ENCODE measurements around the gene MYEF2. TPM values are rescaled to one million over a fixed set of nuclear protein-coding genes. Genes with fewer than 3 reads are reported as not detected.

The MYEF2 gene
- total RNA-seq, 2 donors from 2014 or later: 12.9 to 16.6 TPM

DNA sequence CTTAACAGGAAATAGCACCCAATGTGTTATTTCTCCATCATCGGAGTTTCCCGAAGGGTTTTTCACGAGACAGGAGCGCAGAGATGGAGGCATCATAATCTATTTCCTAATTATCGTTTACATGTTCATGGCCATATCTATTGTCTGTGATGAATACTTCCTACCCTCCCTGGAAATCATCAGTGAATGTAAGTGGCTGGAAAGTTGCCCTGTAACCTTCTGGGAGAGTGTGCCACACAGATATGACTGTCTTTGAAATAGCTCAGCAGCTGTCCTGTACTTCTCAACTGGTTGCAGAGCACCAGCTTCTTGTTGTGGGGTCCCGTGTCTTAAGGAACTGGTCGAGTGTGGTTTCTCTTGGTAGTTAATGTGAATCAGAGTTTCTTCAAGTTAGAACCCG, 56.2 kb downstream of the MYEF2 start:
- Histone ChIP-seq H3K27ac (no peak overlapping the region), H3K36me3 (replicated peaks in 1 of 2; ENCODE audit: insufficient read depth in 1 of 2, low read depth in 2 of 2) (no peaks in the 10 kb centered on the region), H3K4me1 (peaks cover 3% of the 10 kb centered on the region), H3K4me3 (no peak overlapping the region), H3K9me3 (no peaks in the 10 kb centered on the region), H3K27me3 (no peaks in the 10 kb centered on the region)
- no peak for ATAC-seq
- intact Hi-C loops (cut with DNase I): no loop called here
- TF ChIP-seq POLR2A (IDR thresholded peaks at IDR 0.05): no peak
- TF ChIP-seq, protein P1, sequence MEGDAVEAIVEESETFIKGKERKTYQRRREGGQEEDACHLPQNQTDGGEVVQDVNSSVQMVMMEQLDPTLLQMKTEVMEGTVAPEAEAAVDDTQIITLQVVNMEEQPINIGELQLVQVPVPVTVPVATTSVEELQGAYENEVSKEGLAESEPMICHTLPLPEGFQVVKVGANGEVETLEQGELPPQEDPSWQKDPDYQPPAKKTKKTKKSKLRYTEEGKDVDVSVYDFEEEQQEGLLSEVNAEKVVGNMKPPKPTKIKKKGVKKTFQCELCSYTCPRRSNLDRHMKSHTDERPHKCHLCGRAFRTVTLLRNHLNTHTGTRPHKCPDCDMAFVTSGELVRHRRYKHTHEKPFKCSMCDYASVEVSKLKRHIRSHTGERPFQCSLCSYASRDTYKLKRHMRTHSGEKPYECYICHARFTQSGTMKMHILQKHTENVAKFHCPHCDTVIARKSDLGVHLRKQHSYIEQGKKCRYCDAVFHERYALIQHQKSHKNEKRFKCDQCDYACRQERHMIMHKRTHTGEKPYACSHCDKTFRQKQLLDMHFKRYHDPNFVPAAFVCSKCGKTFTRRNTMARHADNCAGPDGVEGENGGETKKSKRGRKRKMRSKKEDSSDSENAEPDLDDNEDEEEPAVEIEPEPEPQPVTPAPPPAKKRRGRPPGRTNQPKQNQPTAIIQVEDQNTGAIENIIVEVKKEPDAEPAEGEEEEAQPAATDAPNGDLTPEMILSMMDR (IDR thresholded peaks at IDR 0.05): no peak
- 70 to 77% methylated on average over 8 of the region's 8 CpGs for WGBS, 2 donors
- no peak for DNase-seq

DNA sequence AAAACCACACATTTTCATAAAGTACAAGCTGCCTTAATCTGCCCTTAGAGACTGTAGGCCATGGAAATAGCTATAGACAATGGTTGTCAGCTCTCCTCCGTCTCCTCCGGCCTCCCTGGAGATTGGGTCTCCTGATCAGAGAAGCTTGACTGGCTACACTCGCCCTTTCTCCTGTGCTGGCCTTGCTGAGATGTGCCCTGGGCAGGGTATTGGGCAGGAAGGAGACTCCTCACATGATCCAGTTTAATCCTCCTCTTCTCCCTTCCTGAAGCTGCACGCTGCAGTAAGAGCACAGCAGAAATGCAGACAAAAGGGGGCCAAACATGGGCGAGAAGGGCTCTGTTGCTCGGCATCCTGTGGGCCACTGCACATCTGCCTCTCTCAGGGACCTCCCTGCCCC, 57.4 kb downstream of the MYEF2 start, which contains the start of gene SLC24A5:
SLC24A5 (plus strand) TSS at position 246 of the 400 bp plus-strand sequence; CDS start at position 301, 55 bp downstream.
- intact Hi-C loops (cut with DNase I): no loop called here
- Histone ChIP-seq H3K4me3 (no peak within 1 kb of the TSS), H3K36me3 (replicated peaks in 1 of 2; ENCODE audit: insufficient read depth in 1 of 2, low read depth in 2 of 2) (no peaks in the 10 kb centered on the region), H3K27me3 (no peaks in the 10 kb centered on the region), H3K4me1 (no peaks in the 10 kb centered on the region), H3K27ac (no peak within 1 kb of the TSS), H3K9me3 (no peaks in the 10 kb centered on the region)
- no peak for ATAC-seq
- no peak for DNase-seq
- TF ChIP-seq, protein P1 (IDR thresholded peaks at IDR 0.05): no peak
- TF ChIP-seq POLR2A (IDR thresholded peaks at IDR 0.05): no peak
- WGBS, 2 donors: 67 to 76% methylated on average over 6 of the region's 6 CpGs

DNA sequence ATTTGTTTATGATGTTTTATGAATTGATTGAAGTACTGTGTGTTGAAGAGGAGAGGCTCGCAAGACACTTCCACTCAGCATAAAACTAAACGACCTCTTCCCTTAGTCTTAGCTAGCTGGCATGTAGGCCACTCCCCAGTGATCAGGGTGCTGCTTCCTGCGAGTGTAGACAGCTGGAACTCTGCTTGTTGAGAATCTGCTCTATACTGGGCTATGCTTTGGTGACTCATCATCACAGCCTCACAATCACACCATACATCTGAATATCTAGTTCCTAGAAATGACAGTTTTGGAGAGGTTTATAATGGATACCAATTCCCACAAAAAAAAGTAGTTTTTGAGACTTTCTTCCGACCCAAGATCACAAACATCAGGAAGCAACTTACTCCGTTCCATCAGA, 58.8 kb downstream of the MYEF2 start:
- ATAC-seq (no peak), DNase-seq (no peak)
- Histone ChIP-seq H3K9me3 (no peaks in the 10 kb centered on the region), H3K27me3 (no peaks in the 10 kb centered on the region), H3K4me3 (no peak overlapping the region), H3K36me3 (replicated peaks in 1 of 2; ENCODE audit: insufficient read depth in 1 of 2, low read depth in 2 of 2) (no peaks in the 10 kb centered on the region), H3K4me1 (no peaks in the 10 kb centered on the region), H3K27ac (no peak overlapping the region)
- WGBS, 2 donors: 45 to 55% methylated on average over 5 of the region's 5 CpGs
- intact Hi-C loops (cut with DNase I): no loop called here
- no peak for TF ChIP-seq POLR2A (IDR thresholded peaks at IDR 0.05)
- TF ChIP-seq, protein P1 (IDR thresholded peaks at IDR 0.05): no peak

DNA sequence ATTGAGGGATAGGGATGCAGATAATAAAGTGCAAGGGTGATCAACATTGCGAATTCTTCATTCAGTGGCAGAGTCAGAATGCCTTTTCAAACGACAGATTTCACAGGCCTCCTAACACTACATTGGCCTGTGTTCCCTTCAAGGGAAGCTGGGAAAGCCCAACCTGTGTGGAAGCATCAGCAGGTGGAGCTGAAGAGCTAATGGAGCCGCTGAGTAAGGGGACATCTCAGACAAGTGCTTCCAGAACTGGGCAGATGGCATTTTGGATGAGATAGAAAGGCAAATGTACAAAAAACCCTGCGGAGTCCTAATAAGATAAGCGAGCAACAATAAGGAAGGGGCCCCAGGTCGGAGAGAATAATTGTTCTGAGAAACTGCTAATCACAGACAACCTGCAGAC, 65.9 kb downstream of the MYEF2 start:
- intact Hi-C loops (cut with DNase I): no loop called here
- WGBS, 2 donors: 18 to 24% methylated on average over 6 of the region's 6 CpGs
- DNase-seq (peak; percentile 28 to 51 (median 36)), ATAC-seq (no peak)
- no peaks in the 10 kb centered on the region for H3K36me3 ChIP-seq (replicated peaks in 1 of 2; ENCODE audit: insufficient read depth in 1 of 2, low read depth in 2 of 2)
- H3K27ac ChIP-seq: no peak overlapping the region
- no peaks in the 10 kb centered on the region for H3K4me1 ChIP-seq
- TF ChIP-seq, protein P1 (IDR thresholded peaks at IDR 0.05): peak; percentile 24 to 55 (median 34)
- no peak for TF ChIP-seq POLR2A (IDR thresholded peaks at IDR 0.05)
- H3K4me3 ChIP-seq: no peak overlapping the region
- H3K9me3 ChIP-seq: no peaks in the 10 kb centered on the region
- H3K27me3 ChIP-seq: no peaks in the 10 kb centered on the region

DNA sequence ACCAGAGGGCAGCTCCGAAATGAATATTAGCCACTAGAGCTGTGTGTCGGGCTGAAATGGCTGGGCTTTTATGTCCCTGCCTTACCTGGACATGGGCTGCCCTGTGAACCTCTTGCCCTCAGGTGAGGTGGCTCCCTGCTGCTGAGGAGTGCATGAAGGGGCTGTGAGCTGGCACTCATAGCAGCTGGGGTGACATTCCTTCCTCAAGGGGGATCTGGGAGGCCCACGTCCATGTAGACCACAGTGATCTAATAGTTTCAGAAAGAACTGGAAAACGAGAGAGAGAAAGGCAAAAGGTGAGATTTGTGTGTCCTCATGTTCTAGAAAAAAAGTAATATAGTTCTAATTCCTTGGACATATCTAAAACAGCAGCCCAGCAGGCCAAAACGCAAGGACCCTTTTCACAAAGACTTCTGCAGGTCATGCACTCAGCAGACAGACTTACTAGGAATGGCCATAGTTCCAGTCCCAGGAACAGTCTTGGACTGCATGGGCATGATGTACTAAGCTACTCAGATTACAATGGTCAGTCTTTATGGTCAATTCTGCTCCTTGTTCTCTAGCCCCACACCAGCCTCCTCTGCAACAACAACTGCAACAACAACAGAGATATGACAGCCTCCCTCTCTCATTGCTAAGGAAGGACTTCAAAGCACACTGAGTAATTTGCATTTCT, 68.1 kb downstream of the MYEF2 start:
- intact Hi-C loops (cut with DNase I): no loop called here
- no peak overlapping the region for H3K27ac ChIP-seq
- H3K4me1 ChIP-seq: no peaks in the 10 kb centered on the region
- ATAC-seq (no peak), DNase-seq (no peak)
- H3K36me3 ChIP-seq (replicated peaks in 1 of 2; ENCODE audit: insufficient read depth in 1 of 2, low read depth in 2 of 2): no peaks in the 10 kb centered on the region
- WGBS, 2 donors: 59 to 76% methylated on average over 5 of the region's 5 CpGs
- no peaks in the 10 kb centered on the region for H3K27me3 ChIP-seq
- no peaks in the 10 kb centered on the region for H3K9me3 ChIP-seq
- TF ChIP-seq, protein P1 (IDR thresholded peaks at IDR 0.05): no peak
- no peak for TF ChIP-seq POLR2A (IDR thresholded peaks at IDR 0.05)
- no peak overlapping the region for H3K4me3 ChIP-seq
